Measurements from ENCODE around the gene CACNG4.

CACNG4 gene

DNA sequence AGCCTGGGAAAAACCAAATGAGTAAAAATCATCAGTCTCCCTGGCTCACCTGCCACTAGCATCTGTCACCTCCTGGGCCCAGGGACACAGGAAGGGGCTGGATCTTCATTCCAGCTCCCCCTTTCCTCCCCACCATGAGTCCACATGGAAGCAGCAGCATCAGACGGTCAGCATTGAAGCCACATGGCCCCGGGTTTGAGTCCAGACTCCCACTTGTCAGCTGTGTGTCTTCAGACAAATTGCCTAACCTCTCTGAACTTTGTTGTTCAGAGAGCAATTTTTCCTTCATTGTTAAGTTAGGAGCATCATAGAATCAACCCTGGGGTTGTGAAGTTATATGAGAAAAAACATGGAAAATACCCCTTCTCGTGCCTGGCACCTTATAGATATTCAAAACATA lies 10.7 kb downstream of the CACNG4 start:
- H3K4me3 ChIP-seq, result no peak overlapping the region
- H3K4me1 ChIP-seq, result no peaks in the 10 kb centered on the region
- H3K9me3 ChIP-seq, result no peaks in the 10 kb centered on the region
- in situ Hi-C loops (cut with MboI; ENCODE audit: low sequenced_read_pairs), result no loop called here
- no peaks in the 10 kb centered on the region for H3K36me3 ChIP-seq (replicated peaks)
- DNase-seq (ENCODE audit: low spot score in 2 of 2), result no peak
- H3K27me3 ChIP-seq (ENCODE audit: low read depth), result peaks cover 18% of the 10 kb centered on the region

DNA sequence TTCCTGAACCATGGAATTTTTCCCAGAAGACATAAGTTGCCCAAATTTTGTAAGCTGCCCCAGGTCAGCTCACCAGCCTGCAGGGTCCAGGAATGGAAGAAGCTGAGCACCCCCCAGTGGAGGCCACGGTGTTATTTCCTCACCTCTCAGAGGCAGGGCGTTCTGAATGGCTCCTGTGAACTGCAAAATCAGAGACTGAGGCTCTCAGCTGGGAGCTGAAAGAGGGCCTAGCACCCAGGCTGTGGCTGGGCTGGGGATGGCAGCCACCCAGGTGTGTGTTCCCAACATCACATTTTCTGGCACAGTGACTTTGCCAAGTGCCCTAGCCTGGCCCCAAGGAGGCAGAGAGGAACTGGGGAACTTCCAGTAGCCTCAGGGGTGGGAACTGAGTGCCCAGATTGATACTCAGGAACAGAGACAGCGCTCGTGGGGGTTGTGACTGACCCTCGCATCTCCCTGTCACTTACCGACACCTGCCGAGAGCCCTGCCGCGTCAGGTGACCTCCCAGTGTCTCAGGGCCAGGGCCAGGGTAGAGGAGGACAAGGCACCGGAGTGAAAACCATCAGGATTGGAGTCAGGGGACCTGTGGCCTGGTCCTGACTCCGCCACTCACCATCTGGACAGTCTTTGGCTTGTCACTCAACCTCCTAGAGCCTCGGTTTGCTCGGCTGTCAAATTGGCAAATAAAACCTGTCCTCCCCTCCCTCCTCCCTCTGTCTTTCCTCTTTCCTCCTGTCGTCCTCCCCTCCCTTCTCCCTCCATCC lies 11.3 kb downstream of the CACNG4 start:
- no peaks in the 10 kb centered on the region for H3K9me3 ChIP-seq
- in situ Hi-C loops (cut with MboI; ENCODE audit: low sequenced_read_pairs), result no loop called here
- H3K27me3 ChIP-seq (ENCODE audit: low read depth), result peaks cover 18% of the 10 kb centered on the region
- no peaks in the 10 kb centered on the region for H3K36me3 ChIP-seq (replicated peaks)
- peak in 1 of 2 experiments; percentile 51 for DNase-seq (ENCODE audit: low spot score in 2 of 2)
- H3K4me1 ChIP-seq, result no peaks in the 10 kb centered on the region
- H3K4me3 ChIP-seq, result no peak overlapping the region

DNA sequence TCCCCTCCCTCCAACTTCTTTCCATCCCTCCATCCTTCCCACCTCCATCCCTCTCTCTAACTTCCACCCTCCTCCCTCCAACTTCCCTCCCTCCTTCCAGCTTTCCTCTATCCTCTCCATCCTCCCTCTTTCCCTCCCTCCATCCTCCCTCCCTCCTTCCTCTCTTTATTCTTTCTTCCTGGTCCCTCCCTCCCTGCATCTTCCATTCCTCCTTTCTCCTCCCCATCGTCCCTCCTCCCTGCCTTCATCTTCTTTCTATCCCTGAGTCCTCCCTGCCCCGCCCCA lies 11.8 kb downstream of the CACNG4 start:
- Histone ChIP-seq H3K4me3 (no peak overlapping the region), H3K9me3 (no peaks in the 10 kb centered on the region), H3K4me1 (no peaks in the 10 kb centered on the region), H3K36me3 (replicated peaks) (no peaks in the 10 kb centered on the region), H3K27me3 (ENCODE audit: low read depth) (peaks cover 18% of the 10 kb centered on the region)
- DNase-seq (ENCODE audit: low spot score in 2 of 2), result no peak
- in situ Hi-C loops (cut with MboI; ENCODE audit: low sequenced_read_pairs), result no loop called here

DNA sequence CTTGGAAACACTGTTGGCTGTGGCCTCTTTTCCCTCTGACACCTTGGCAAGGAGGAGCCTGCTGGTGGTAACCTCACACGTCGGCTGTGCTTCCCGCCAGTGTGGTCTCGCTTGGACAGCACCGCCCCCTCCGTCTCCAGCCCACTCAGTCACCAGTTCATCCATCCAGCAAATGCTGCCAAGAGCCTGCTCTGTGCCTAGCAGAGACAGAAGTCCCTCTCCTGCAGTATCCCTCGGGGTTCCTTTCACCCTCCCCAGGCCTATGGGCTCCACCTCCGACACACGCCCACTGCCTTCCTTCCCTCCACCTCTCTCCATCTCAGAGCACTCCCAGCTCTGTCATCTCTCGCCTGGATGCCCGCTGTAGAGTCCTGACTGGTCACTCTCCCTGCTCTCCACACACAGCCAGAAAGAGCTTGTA lies 12.3 kb downstream of the CACNG4 start:
- in situ Hi-C loops (cut with MboI; ENCODE audit: low sequenced_read_pairs), result no loop called here
- Histone ChIP-seq H3K4me3 (no peak overlapping the region), H3K36me3 (replicated peaks) (no peaks in the 10 kb centered on the region), H3K9me3 (no peaks in the 10 kb centered on the region), H3K4me1 (no peaks in the 10 kb centered on the region), H3K27me3 (ENCODE audit: low read depth) (peaks cover 18% of the 10 kb centered on the region)
- no peak for DNase-seq (ENCODE audit: low spot score in 2 of 2)

GRCh38 chr17:66978514-66979061 lies 14.1 kb downstream of the CACNG4 start:
- H3K4me1 ChIP-seq, result no peaks in the 10 kb centered on the region
- peaks cover 18% of the 10 kb centered on the region for H3K27me3 ChIP-seq (ENCODE audit: low read depth)
- in situ Hi-C loops (cut with MboI; ENCODE audit: low sequenced_read_pairs), result no loop called here
- H3K9me3 ChIP-seq, result no peaks in the 10 kb centered on the region
- DNase-seq (ENCODE audit: low spot score in 2 of 2), result no peak
- H3K36me3 ChIP-seq (replicated peaks), result no peaks in the 10 kb centered on the region
- H3K4me3 ChIP-seq, result no peak overlapping the region

DNA sequence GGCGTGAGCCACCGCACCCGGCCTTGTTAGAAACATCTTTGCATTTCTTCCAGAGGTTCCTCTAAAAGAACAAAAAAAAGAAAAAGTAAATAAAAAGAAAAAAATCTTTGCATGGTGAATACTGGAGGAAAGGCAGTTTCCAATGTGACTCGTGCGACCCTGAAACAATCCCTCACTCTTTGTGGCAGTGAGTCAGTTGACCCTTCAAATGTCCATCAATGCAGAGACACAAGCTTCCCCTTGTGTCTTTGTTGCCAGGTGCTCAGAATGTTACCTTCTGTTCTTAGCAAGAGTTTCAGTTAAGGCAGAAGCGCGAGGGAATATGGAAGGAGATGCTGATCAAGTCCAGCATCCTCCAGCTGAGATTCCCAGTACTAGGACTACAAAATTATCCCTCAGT lies 16.4 kb downstream of the CACNG4 start:
- no peaks in the 10 kb centered on the region for H3K36me3 ChIP-seq (replicated peaks)
- H3K9me3 ChIP-seq, result no peaks in the 10 kb centered on the region
- H3K4me3 ChIP-seq, result no peak overlapping the region
- peaks cover 16% of the 10 kb centered on the region for H3K27me3 ChIP-seq (ENCODE audit: low read depth)
- in situ Hi-C loops (cut with MboI; ENCODE audit: low sequenced_read_pairs), result no loop called here
- DNase-seq (ENCODE audit: low spot score in 2 of 2), result no peak
- H3K4me1 ChIP-seq, result no peaks in the 10 kb centered on the region

GRCh38 chr17:66981983-66982508 lies 17.5 kb downstream of the CACNG4 start:
- DNase-seq (ENCODE audit: low spot score in 2 of 2), result no peak
- H3K36me3 ChIP-seq (replicated peaks), result no peaks in the 10 kb centered on the region
- no peaks in the 10 kb centered on the region for H3K9me3 ChIP-seq
- H3K4me3 ChIP-seq, result no peak overlapping the region
- H3K27me3 ChIP-seq (ENCODE audit: low read depth), result peaks cover 17% of the 10 kb centered on the region
- in situ Hi-C loops (cut with MboI; ENCODE audit: low sequenced_read_pairs), result no loop called here
- H3K4me1 ChIP-seq, result no peaks in the 10 kb centered on the region

GRCh38 chr17:66983414-66984021 lies 19.0 kb downstream of the CACNG4 start:
- no peak for DNase-seq (ENCODE audit: low spot score in 2 of 2)
- H3K4me1 ChIP-seq, result no peaks in the 10 kb centered on the region
- in situ Hi-C loops (cut with MboI; ENCODE audit: low sequenced_read_pairs), result no loop called here
- H3K36me3 ChIP-seq (replicated peaks), result no peaks in the 10 kb centered on the region
- peaks cover 29% of the 10 kb centered on the region for H3K27me3 ChIP-seq (ENCODE audit: low read depth)
- no peaks in the 10 kb centered on the region for H3K9me3 ChIP-seq
- H3K4me3 ChIP-seq, result no peak overlapping the region

DNA sequence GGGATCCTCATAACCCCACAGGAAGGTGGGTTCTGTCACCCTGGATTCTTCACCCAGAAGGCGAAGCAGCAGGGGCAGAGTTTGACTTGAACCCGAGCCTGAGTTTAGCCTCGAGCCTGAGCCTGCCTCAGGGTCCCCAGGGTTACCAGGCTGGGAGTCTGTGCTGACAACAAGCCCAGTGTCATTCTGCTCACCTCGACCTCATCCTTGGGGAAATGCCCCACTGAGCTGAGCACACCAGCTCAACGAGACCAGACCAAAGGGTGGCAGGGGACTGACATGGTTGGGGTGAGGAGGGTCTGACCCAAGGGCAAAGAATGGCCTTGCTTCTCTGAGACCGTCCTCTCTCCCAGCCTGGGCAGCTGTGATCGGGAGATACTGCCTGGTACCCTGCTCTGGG lies 20.2 kb downstream of the CACNG4 start:
- H3K9me3 ChIP-seq, result no peaks in the 10 kb centered on the region
- no peak overlapping the region for H3K4me3 ChIP-seq
- DNase-seq (ENCODE audit: low spot score in 2 of 2), result no peak
- no peaks in the 10 kb centered on the region for H3K36me3 ChIP-seq (replicated peaks)
- no peaks in the 10 kb centered on the region for H3K4me1 ChIP-seq
- in situ Hi-C loops (cut with MboI; ENCODE audit: low sequenced_read_pairs), result no loop called here
- H3K27me3 ChIP-seq (ENCODE audit: low read depth), result peaks cover 39% of the 10 kb centered on the region

GRCh38 chr17:66985338-66986237 lies 21.1 kb downstream of the CACNG4 start:
- in situ Hi-C loops (cut with MboI; ENCODE audit: low sequenced_read_pairs), result no loop called here
- Histone ChIP-seq H3K27me3 (ENCODE audit: low read depth) (peaks cover 46% of the 10 kb centered on the region), H3K9me3 (no peaks in the 10 kb centered on the region), H3K4me3 (no peak overlapping the region), H3K36me3 (replicated peaks) (no peaks in the 10 kb centered on the region), H3K4me1 (no peaks in the 10 kb centered on the region)
- no peak for DNase-seq (ENCODE audit: low spot score in 2 of 2)

DNA sequence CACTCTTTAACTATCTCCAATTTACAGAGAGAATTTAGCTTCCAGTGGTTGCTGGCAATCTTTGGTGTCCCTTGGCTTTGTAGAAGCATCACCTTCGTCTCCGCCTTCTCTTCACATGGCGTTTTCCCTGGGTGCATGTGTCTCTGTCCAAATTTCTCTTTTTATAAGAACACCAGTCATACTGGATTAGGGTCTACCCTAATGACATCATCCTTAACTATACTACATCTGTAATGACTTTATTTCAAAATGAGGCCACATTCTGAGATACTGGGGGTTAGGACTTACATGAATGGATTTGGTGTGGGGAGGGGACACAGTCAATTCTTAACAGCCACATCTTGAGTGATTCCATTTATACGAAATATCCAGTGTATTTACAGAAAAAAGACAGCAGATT lies 22.2 kb downstream of the CACNG4 start:
- H3K27me3 ChIP-seq (ENCODE audit: low read depth), result peaks cover 46% of the 10 kb centered on the region
- H3K9me3 ChIP-seq, result no peaks in the 10 kb centered on the region
- H3K4me1 ChIP-seq, result no peaks in the 10 kb centered on the region

DNA sequence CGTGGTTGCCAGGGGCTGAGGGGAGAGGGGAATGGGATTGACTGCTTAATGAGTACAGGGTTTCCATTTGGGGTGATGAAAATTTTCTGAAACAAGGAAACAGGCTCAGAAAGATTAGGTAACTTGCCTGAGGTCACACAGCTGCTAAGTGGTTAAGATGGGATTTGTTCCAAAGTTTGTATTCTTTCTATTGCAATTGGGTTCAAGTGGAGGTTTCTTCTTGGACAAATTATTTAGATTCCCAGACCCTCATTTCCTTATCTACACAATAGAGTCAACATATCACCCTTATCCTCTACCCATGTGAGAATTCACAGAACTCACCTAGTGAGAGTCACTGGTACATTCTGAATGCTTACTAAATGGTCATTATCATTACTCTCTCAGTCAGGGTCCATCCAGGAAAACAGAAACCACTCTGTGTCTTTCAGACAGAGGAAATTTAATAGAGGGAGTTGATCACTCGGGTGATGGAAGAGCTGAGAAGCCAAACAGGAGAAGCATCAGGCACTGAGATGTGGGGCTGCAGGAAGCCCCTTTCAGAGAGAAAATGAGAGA lies 22.6 kb downstream of the CACNG4 start:
- no peaks in the 10 kb centered on the region for H3K9me3 ChIP-seq
- peaks cover 44% of the 10 kb centered on the region for H3K27me3 ChIP-seq (ENCODE audit: low read depth)
- in situ Hi-C loops (cut with MboI; ENCODE audit: low sequenced_read_pairs), result no loop called here
- DNase-seq (ENCODE audit: low spot score in 2 of 2), result no peak
- no peak overlapping the region for H3K4me3 ChIP-seq
- H3K4me1 ChIP-seq, result no peaks in the 10 kb centered on the region
- H3K36me3 ChIP-seq (replicated peaks), result no peaks in the 10 kb centered on the region

More for the DNA sequence above, 22.2 kb downstream of the CACNG4 start:
- no peak for DNase-seq (ENCODE audit: low spot score in 2 of 2)
- in situ Hi-C loops (cut with MboI; ENCODE audit: low sequenced_read_pairs), result no loop called here
- Histone ChIP-seq H3K4me3 (no peak overlapping the region), H3K36me3 (replicated peaks) (no peaks in the 10 kb centered on the region)

DNA sequence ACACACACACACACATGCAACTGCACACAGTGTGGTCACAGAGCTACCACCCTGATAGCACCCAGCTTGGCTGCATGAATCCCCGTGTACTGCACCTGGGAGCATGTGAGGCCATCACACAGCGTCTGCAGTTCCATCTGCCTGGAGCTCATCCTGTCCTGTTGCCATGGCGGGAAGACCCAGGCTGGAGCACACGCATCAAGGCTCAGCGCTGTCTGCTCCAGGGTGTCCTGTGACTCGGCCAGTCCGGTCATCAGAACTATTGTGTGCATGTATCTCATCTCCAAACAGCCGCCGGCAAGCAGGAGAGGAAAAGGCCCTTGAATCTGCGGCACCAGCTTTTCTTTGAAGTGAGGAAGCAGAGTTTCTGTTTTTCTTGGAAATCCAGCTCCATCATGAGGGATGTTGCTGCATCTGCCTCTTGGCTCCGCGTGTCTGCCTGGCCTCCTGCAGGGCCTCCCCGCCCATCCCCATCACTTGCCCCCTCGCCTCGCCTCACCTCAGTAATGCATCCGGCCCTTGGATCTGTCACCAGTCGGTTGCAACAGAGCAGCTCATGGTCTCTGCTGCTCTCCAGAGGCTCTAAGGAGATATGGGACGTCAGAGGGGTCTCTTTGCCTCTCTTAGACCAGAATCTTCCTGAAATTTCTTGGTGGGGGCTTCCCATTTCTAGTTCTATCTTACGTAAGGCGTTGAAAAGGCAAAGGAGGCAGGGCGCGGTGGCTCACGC lies 23.7 kb downstream of the CACNG4 start:
- Histone ChIP-seq H3K27me3 (ENCODE audit: low read depth) (peaks cover 44% of the 10 kb centered on the region), H3K4me1 (no peaks in the 10 kb centered on the region), H3K9me3 (no peaks in the 10 kb centered on the region), H3K36me3 (replicated peaks) (no peaks in the 10 kb centered on the region), H3K4me3 (no peak overlapping the region)
- in situ Hi-C loops (cut with MboI; ENCODE audit: low sequenced_read_pairs), result no loop called here
- DNase-seq (ENCODE audit: low spot score in 2 of 2), result no peak

Measured in HAP-1 (cell line).